Upper lobe of left lung (tissue), 6 donors: ENCODE data around the gene PRKCE. TPM values are rescaled to one million over a fixed set of nuclear protein-coding genes. Genes with fewer than 3 reads are reported as not detected.

Experiments
- ATAC-seq, 2 donors: fragments of 200-7000 bp; cut with Tn5 transposase; one replicate each; pipeline ENCODE4 v1.9.1; 2022; ENCODE audit warnings: mild to moderate bottlenecking in 2 of 2, moderate library complexity in 2 of 2; ENCODE audit not compliant: low FRiP score in 2 of 2
- DNase-seq, 2 donors: peaks; one replicate each; pipeline ENCODE4 v3.0.0-alpha.2; 2019 to 2020
- H3K27ac ChIP-seq, 4 donors: fragments of 200-600 bp; sonication (generic); one replicate each; pipeline ENCODE4 v1.5.1; 2016 to 2019
- H3K27me3 ChIP-seq, 4 donors: fragments of 200-600 bp; sonication (generic); one replicate each; pipeline ENCODE4 v1.5.1; 2017 to 2019
- H3K36me3 ChIP-seq, 4 donors: fragments of 200-600 bp; sonication (generic); one replicate each; pipeline ENCODE4 v1.5.1; 2016 to 2019
- H3K4me1 ChIP-seq, 4 donors: fragments of 200-600 bp; sonication (generic); one replicate each; pipeline ENCODE4 v1.5.1; 2018 to 2019
- H3K4me3 ChIP-seq, 4 donors: fragments of 200-600 bp; sonication (generic); one replicate each; pipeline ENCODE4 v1.5.1; 2017 to 2019; ENCODE audit warnings: mild to moderate bottlenecking in 2 of 4, moderate library complexity in 1 of 4
- H3K9me3 ChIP-seq, 4 donors: fragments of 200-600 bp; sonication (generic); one replicate each; pipeline ENCODE4 v1.5.1; 2018 to 2019
- CTCF ChIP-seq, 6 experiments: fragments of 450-650 bp in 4 of 6; fragments of 200-600 bp in 2 of 6; sonication (generic) in 2 of 6; IDR thresholded peaks; one replicate each; pipeline ENCODE4 v1.5.1; 2016 to 2019; ENCODE audit warnings: antibody characterized with exemption in 6 of 6
- EP300 ChIP-seq, 4 donors: sonication (generic); formaldehyde crosslinking; IDR thresholded peaks; one replicate each; pipeline ENCODE4 v1.5.1; 2017; ENCODE audit warnings: antibody characterized with exemption in 4 of 4, control low read depth in 2 of 4
- POLR2A ChIP-seq, 4 donors: fragments of 450-650 bp; IDR thresholded peaks; one replicate each; pipeline ENCODE4 v1.5.1; 2016 to 2017; ENCODE audit warnings: antibody characterized with exemption in 4 of 4, mild to moderate bottlenecking in 2 of 4
- POLR2AphosphoS5 ChIP-seq, 2 donors: sonication (generic); formaldehyde crosslinking; IDR thresholded peaks; one replicate each; pipeline ENCODE4 v1.5.1; 2017; ENCODE audit warnings: antibody characterized with exemption in 2 of 2
- WGBS, 2 donors: methylation state at CpG; one replicate each; pipeline ENCODE4 v1.1.5; 2017 to 2018; 5-methylcytosine and 5-hydroxymethylcytosine counted together
- total RNA-seq, 6 donors: library from RNA; depleted of rRNA in 4 of 6; stranded (reverse); fragments of >200 nt in 4 of 6; gene quantifications; one replicate each; pipeline versions ENCODE4 v1.1.0 to v1.2.1, GENCODE V29; 2016 to 2021
- donor health status: DM: no; HTN: no; CAD: no; lungs with moderate emphysema.
- donor health status: DM: no; HTN: yes; CAD: no; lungs with severe emphysema.

Gene PRKCE
- total RNA-seq, 6 donors from 2014 or later, result 54.9 to 124 (median 75.6) TPM

- TF ChIP-seq EP300 (IDR thresholded peaks at IDR 0.05) (no peak), POLR2A (IDR thresholded peaks at IDR 0.05) (no peak), CTCF (IDR thresholded peaks at IDR 0.05) (no peak), POLR2AphosphoS5 (IDR thresholded peaks at IDR 0.05) (no peak)
- no peak for DNase-seq
- Histone ChIP-seq H3K27me3 (no peaks in the 10 kb centered on the region), H3K36me3 (no peaks in the 10 kb centered on the region), H3K4me3 (no peak overlapping the region), H3K4me1 (peaks cover 27 to 55% (median 38%) of the 10 kb centered on the region in 4 donors), H3K27ac (peak overlapping the region in 3 of 4 donors; percentile 41 to 71 (median 59)), H3K9me3 (no peaks in the 10 kb centered on the region)
- WGBS, 2 donors, result 70 to 77% methylated on average over 3 of the region's 3 CpGs
- ATAC-seq, result no peak
Observed at GRCh38 chr2:46042711-46043110, 391.2 kb downstream of the PRKCE start.

GRCh38 chr2:46045888-46046287, 394.4 kb downstream of the PRKCE start:
- Histone ChIP-seq H3K27me3 (no peaks in the 10 kb centered on the region), H3K27ac (peak overlapping the region; percentile 40 to 75 (median 60)), H3K36me3 (peaks cover 0 to 2% (median 0%) of the 10 kb centered on the region in 4 donors), H3K4me1 (peaks cover 11 to 34% (median 25%) of the 10 kb centered on the region in 4 donors), H3K9me3 (no peaks in the 10 kb centered on the region), H3K4me3 (no peak overlapping the region)
- ATAC-seq (no peak), DNase-seq (no peak)
- TF ChIP-seq CTCF (IDR thresholded peaks at IDR 0.05) (no peak), POLR2AphosphoS5 (IDR thresholded peaks at IDR 0.05) (peak; percentile 24 to 36)

- no peak for ATAC-seq
- Histone ChIP-seq H3K36me3 (peaks cover 0 to 14% (median 0%) of the 10 kb centered on the region in 4 donors), H3K4me1 (peaks cover 5 to 20% (median 14%) of the 10 kb centered on the region in 4 donors), H3K9me3 (no peaks in the 10 kb centered on the region), H3K4me3 (no peak overlapping the region), H3K27ac (peak overlapping the region in 3 of 4 donors; percentile 14 to 75 (median 75)), H3K27me3 (no peaks in the 10 kb centered on the region)
- WGBS, 2 donors, result 57 to 71% methylated on average over 5 of the region's 5 CpGs
- no peak for DNase-seq
- TF ChIP-seq CTCF (IDR thresholded peaks at IDR 0.05) (no peak), POLR2AphosphoS5 (IDR thresholded peaks at IDR 0.05) (no peak), EP300 (IDR thresholded peaks at IDR 0.05) (no peak), POLR2A (IDR thresholded peaks at IDR 0.05) (no peak)
Observed at GRCh38 chr2:46047290-46047689, 395.8 kb downstream of the PRKCE start.

GRCh38 chr2:46048693-46049092, 397.2 kb downstream of the PRKCE start:
- H3K27ac ChIP-seq, result peak overlapping the region in 1 of 4 donors; percentile 24
- peaks cover 0 to 12% (median 2%) of the 10 kb centered on the region in 4 donors for H3K4me1 ChIP-seq
- no peak overlapping the region for H3K4me3 ChIP-seq
- no peaks in the 10 kb centered on the region for H3K9me3 ChIP-seq
- peaks cover 0 to 14% (median 0%) of the 10 kb centered on the region in 4 donors for H3K36me3 ChIP-seq
- ATAC-seq, result no peak
- no peaks in the 10 kb centered on the region for H3K27me3 ChIP-seq
- TF ChIP-seq POLR2AphosphoS5 (IDR thresholded peaks at IDR 0.05) (no peak), POLR2A (IDR thresholded peaks at IDR 0.05) (no peak), EP300 (IDR thresholded peaks at IDR 0.05) (no peak), CTCF (IDR thresholded peaks at IDR 0.05) (no peak)
- DNase-seq, result no peak
- WGBS, 2 donors, result 90 to 100% methylated on average over 2 of the region's 2 CpGs

GRCh38 chr2:46050027-46050426, 398.6 kb downstream of the PRKCE start:
- TF ChIP-seq EP300 (IDR thresholded peaks at IDR 0.05) (no peak), POLR2A (IDR thresholded peaks at IDR 0.05) (no peak), POLR2AphosphoS5 (IDR thresholded peaks at IDR 0.05) (no peak), CTCF (IDR thresholded peaks at IDR 0.05) (no peak)
- peak overlapping the region in 1 of 4 donors; percentile 39 for H3K27ac ChIP-seq
- 83 to 85% methylated on average over 8 of the region's 8 CpGs for WGBS, 2 donors

More at GRCh38 chr2:46050027-46050426, 398.6 kb downstream of the PRKCE start:
- Histone ChIP-seq H3K4me1 (peaks cover 0 to 12% (median 1%) of the 10 kb centered on the region in 4 donors), H3K4me3 (no peak overlapping the region), H3K36me3 (peaks cover 0 to 14% (median 0%) of the 10 kb centered on the region in 4 donors), H3K27me3 (no peaks in the 10 kb centered on the region), H3K9me3 (no peaks in the 10 kb centered on the region)
- ATAC-seq (no peak), DNase-seq (no peak)
